Liver (tissue), 9 donors: ENCODE measurements around the gene RAET1E. TPM values are rescaled to one million over a fixed set of nuclear protein-coding genes. Genes with fewer than 3 reads are reported as not detected.

Experiments used
- DNase-seq: peaks from one replicate; pipeline ENCODE4 v3.0.0-alpha.2; 2017; ENCODE audit warnings: low spot score
- H3K27ac ChIP-seq, 2 donors: one replicate each; pipeline ENCODE4 v1.7.0; 2013; ENCODE audit warnings: inconsistent platforms in 2 of 2, low read length in 2 of 2, control low read depth in 1 of 2, low read depth in 1 of 2, mild to moderate bottlenecking in 1 of 2
- H3K27me3 ChIP-seq, 4 donors: one replicate each; pipeline versions ENCODE4 v1.6.1 to v1.7.0; 2013; ENCODE audit warnings: low read length in 3 of 4, inconsistent platforms in 1 of 4, mild to moderate bottlenecking in 1 of 4, moderate library complexity in 1 of 4; ENCODE audit not compliant: control insufficient read depth in 4 of 4, insufficient read depth in 4 of 4
- H3K36me3 ChIP-seq, 4 donors: one replicate each; pipeline versions ENCODE4 v1.6.1 to v1.7.0; 2013; ENCODE audit warnings: low read length in 3 of 4, mild to moderate bottlenecking in 3 of 4, low read depth in 1 of 4, moderate library complexity in 1 of 4; ENCODE audit not compliant: control insufficient read depth in 4 of 4, insufficient read depth in 3 of 4
- H3K4me1 ChIP-seq, 4 donors: one replicate each; pipeline versions ENCODE4 v1.6.1 to v1.7.0; 2013; ENCODE audit warnings: low read length in 3 of 4, mild to moderate bottlenecking in 3 of 4, moderate library complexity in 1 of 4; ENCODE audit not compliant: control insufficient read depth in 4 of 4, insufficient read depth in 4 of 4
- H3K4me3 ChIP-seq, 3 donors: one replicate each; pipeline versions ENCODE4 v1.6.1 to v1.7.0; 2013; ENCODE audit warnings: low read length in 3 of 3, control low read depth in 1 of 3, low read depth in 1 of 3, mild to moderate bottlenecking in 1 of 3
- H3K9ac ChIP-seq, 2 donors: one replicate each; pipeline ENCODE4 v1.7.0; 2013; ENCODE audit warnings: low read length in 2 of 2, mild to moderate bottlenecking in 2 of 2, moderate library complexity in 2 of 2, control low read depth in 1 of 2, low read depth in 1 of 2
- H3K9me3 ChIP-seq, 4 donors: one replicate each; pipeline versions ENCODE4 v1.6.1 to v1.7.0; 2013; ENCODE audit warnings: low read length in 3 of 4; ENCODE audit not compliant: control insufficient read depth in 4 of 4
- FOXA1 ChIP-seq: IDR thresholded peaks from 2 replicates; pipeline ENCODE4 v1.6.1; 2016; ENCODE audit warnings: antibody characterized with exemption
- FOXA2 ChIP-seq: IDR thresholded peaks from 2 replicates; pipeline ENCODE4 v1.6.1; 2016; ENCODE audit warnings: antibody characterized with exemption
- HNF4A ChIP-seq, 2 donors: conservative IDR thresholded peaks; 2 replicates each; pipeline ENCODE4 v1.6.1; 2016; ENCODE audit warnings: antibody characterized with exemption in 2 of 2, mild to moderate bottlenecking in 2 of 2
- HNF4G ChIP-seq: IDR thresholded peaks from 2 replicates; pipeline ENCODE4 v1.6.1; 2016; ENCODE audit warnings: antibody characterized with exemption
- JUND ChIP-seq, 2 donors: IDR thresholded peaks; 2 replicates each; pipeline ENCODE4 v1.6.1; 2016; ENCODE audit warnings: antibody characterized with exemption in 2 of 2
- NR2F2 ChIP-seq: IDR thresholded peaks from 2 replicates; pipeline ENCODE4 v1.6.1; 2016; ENCODE audit warnings: antibody characterized with exemption
- RAD21 ChIP-seq, 2 donors: IDR thresholded peaks; 2 replicates each; pipeline ENCODE4 v1.6.1; 2016; ENCODE audit warnings: antibody characterized with exemption in 2 of 2, mild to moderate bottlenecking in 2 of 2
- RXRA ChIP-seq, 2 donors: IDR thresholded peaks; 2 replicates each; pipeline ENCODE4 v1.6.1; 2017 to 2018; ENCODE audit warnings: antibody characterized with exemption in 2 of 2, mild to moderate bottlenecking in 1 of 2
- SP1 ChIP-seq: IDR thresholded peaks from 2 replicates; pipeline ENCODE4 v1.6.1; 2018; ENCODE audit warnings: antibody characterized with exemption, mild to moderate bottlenecking
- TAF1 ChIP-seq: conservative IDR thresholded peaks from 2 replicates; pipeline ENCODE4 v1.6.1; 2016; ENCODE audit warnings: antibody characterized with exemption, mild to moderate bottlenecking
- YY1 ChIP-seq: IDR thresholded peaks from 2 replicates; pipeline ENCODE4 v1.6.1; 2016; ENCODE audit warnings: antibody characterized with exemption, mild to moderate bottlenecking
- WGBS: extraction: QIAGEN DNeasy Blood & Tissue Kit; methylation state at CpG from one replicate; pipeline ENCODE4 v1.1.7; 2013; 5-methylcytosine and 5-hydroxymethylcytosine counted together
- polyA plus RNA-seq, 2 donors: library from polyadenylated mRNA; stranded (reverse) in 1 of 2; unstranded in 1 of 2; fragments of 200-250 nt in 1 of 2; fragments of >200 nt in 1 of 2; fragmentation: Nextera tagmentation in 1 of 2; extraction: Ambion mirVana in 1 of 2; gene quantifications; one replicate each; pipeline versions ENCODE4 v1.2.1 to v1.2.3, GENCODE V29; 2013 to 2015
- total RNA-seq, 2 donors: library from RNA; depleted of rRNA; stranded (reverse); fragments of >200 nt; gene quantifications; one replicate each; pipeline ENCODE4 v1.2.3, GENCODE V29; 2014
- TF ChIP-seq, protein P1 (sequence below): IDR thresholded peaks from 2 replicates; pipeline ENCODE4 v1.6.1; 2016; ENCODE audit warnings: antibody characterized with exemption
- TF ChIP-seq, protein P2 (sequence below): IDR thresholded peaks from 2 replicates; pipeline ENCODE4 v1.6.1; 2016; ENCODE audit warnings: antibody characterized with exemption
- TF ChIP-seq, protein P3 (sequence below): IDR thresholded peaks from 2 replicates; pipeline ENCODE4 v1.6.1; 2016; ENCODE audit warnings: antibody characterized with exemption, mild to moderate bottlenecking
- TF ChIP-seq, protein P4 (sequence below): fragments of 150-350 bp; IDR thresholded peaks from 2 replicates; pipeline ENCODE4 v1.5.1; 2017; ENCODE audit warnings: improper control_type of control experiment, low read depth, low read length; ENCODE audit not compliant: missing input control
- TF ChIP-seq, protein P5 (sequence below): IDR thresholded peaks from 2 replicates; pipeline ENCODE4 v1.6.1; 2016; ENCODE audit warnings: antibody characterized with exemption
- donor health status: healthy.
- donor health status: healthy.
- donor health status: healthy.
- donor health status: healthy.
- donor health status: healthy.

Gene RAET1E
- total and polyA plus RNA-seq, 4 donors: not detected

DNA sequence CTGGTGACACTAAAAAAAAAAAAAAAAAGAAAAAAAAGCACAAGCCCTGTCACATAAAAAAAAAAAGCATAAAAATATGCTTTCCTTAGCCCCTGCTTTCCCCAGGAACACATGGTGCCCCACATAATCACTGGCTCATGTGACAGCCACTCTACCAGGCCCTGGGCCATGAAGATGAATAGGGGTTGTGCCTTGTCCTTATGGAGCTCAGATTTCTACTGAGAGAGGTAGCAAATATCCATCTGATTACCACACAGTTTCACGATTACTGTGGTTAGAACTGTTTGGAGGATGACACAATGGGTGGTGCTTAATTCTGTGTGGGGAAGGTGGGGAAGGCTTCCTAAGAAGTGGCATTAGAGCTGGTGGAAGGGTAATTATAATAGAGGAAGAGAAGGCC lies 9.3 kb downstream of the RAET1E start:
- WGBS: 67% methylated on average over 1 of the region's 1 CpG
- H3K27ac ChIP-seq: no peak overlapping the region

DNA sequence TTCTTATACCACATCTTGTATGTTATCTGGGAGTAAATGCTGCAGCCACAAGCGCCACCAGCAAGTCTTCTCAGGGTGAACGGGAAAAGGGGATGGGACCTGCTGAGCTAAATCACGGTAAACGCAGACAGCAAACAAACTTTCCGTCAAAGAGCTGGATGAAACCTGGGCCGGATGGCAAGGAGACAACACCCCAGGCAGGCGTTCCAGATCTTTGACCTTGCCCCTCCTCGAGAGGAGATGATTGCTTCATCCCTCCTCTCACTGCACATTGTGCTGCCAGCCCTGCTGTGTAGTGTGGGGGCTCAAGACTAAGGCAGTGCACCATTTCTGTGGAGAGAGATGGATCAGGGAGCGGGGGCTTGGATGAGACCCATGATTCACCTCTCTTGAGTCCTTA lies 9.8 kb downstream of the RAET1E start:
- no peak for TF ChIP-seq JUND (IDR thresholded peaks at IDR 0.05)
- TF ChIP-seq YY1: no peak
- TF ChIP-seq, protein P1, sequence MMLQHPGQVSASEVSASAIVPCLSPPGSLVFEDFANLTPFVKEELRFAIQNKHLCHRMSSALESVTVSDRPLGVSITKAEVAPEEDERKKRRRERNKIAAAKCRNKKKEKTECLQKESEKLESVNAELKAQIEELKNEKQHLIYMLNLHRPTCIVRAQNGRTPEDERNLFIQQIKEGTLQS: no peak
- TF ChIP-seq SP1: no peak
- TF ChIP-seq, protein P2, sequence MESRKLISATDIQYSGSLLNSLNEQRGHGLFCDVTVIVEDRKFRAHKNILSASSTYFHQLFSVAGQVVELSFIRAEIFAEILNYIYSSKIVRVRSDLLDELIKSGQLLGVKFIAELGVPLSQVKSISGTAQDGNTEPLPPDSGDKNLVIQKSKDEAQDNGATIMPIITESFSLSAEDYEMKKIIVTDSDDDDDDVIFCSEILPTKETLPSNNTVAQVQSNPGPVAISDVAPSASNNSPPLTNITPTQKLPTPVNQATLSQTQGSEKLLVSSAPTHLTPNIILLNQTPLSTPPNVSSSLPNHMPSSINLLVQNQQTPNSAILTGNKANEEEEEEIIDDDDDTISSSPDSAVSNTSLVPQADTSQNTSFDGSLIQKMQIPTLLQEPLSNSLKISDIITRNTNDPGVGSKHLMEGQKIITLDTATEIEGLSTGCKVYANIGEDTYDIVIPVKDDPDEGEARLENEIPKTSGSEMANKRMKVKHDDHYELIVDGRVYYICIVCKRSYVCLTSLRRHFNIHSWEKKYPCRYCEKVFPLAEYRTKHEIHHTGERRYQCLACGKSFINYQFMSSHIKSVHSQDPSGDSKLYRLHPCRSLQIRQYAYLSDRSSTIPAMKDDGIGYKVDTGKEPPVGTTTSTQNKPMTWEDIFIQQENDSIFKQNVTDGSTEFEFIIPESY: no peak
- TF ChIP-seq, protein P3, sequence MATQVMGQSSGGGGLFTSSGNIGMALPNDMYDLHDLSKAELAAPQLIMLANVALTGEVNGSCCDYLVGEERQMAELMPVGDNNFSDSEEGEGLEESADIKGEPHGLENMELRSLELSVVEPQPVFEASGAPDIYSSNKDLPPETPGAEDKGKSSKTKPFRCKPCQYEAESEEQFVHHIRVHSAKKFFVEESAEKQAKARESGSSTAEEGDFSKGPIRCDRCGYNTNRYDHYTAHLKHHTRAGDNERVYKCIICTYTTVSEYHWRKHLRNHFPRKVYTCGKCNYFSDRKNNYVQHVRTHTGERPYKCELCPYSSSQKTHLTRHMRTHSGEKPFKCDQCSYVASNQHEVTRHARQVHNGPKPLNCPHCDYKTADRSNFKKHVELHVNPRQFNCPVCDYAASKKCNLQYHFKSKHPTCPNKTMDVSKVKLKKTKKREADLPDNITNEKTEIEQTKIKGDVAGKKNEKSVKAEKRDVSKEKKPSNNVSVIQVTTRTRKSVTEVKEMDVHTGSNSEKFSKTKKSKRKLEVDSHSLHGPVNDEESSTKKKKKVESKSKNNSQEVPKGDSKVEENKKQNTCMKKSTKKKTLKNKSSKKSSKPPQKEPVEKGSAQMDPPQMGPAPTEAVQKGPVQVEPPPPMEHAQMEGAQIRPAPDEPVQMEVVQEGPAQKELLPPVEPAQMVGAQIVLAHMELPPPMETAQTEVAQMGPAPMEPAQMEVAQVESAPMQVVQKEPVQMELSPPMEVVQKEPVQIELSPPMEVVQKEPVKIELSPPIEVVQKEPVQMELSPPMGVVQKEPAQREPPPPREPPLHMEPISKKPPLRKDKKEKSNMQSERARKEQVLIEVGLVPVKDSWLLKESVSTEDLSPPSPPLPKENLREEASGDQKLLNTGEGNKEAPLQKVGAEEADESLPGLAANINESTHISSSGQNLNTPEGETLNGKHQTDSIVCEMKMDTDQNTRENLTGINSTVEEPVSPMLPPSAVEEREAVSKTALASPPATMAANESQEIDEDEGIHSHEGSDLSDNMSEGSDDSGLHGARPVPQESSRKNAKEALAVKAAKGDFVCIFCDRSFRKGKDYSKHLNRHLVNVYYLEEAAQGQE: no peak
- no peak for TF ChIP-seq RAD21 (IDR thresholded peaks at IDR 0.05)
- DNase-seq: no peak
- Histone ChIP-seq H3K27me3 (no peaks in the 10 kb centered on the region), H3K4me1 (no peaks in the 10 kb centered on the region), H3K27ac (no peak overlapping the region), H3K9me3 (no peaks in the 10 kb centered on the region), H3K36me3 (no peaks in the 10 kb centered on the region), H3K9ac (no peak overlapping the region), H3K4me3 (no peak overlapping the region)
- 65% methylated on average over 9 of the region's 9 CpGs for WGBS

More for the DNA sequence above, 9.3 kb downstream of the RAET1E start:
- Histone ChIP-seq H3K9ac (no peak overlapping the region), H3K4me3 (no peak overlapping the region), H3K4me1 (no peaks in the 10 kb centered on the region), H3K27me3 (no peaks in the 10 kb centered on the region), H3K9me3 (no peaks in the 10 kb centered on the region), H3K36me3 (no peaks in the 10 kb centered on the region)
- TF ChIP-seq, protein P1: no peak
- no peak for DNase-seq

DNA sequence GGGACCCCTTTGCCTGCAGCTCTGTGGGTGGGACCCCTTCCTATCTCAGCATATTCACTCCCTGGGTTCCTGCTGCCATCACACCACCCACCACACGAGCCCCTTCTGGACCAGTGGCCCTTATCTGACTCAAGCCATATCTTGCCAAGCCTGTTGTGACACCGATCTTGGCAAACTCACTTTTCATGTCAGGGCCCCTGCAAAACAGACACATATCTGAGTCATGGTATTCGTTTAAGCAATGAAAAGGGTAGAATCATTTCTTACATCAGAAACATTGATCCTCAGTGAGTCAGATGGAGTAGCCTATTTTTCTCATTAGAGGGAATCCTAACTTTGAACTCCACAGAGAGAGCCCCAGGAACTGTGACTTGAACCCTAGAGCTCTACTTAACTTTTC lies 10.6 kb downstream of the RAET1E start:
- no peaks in the 10 kb centered on the region for H3K27me3 ChIP-seq
- TF ChIP-seq HNF4G (no peak), TAF1 (no peak), NR2F2 (no peak), SP1 (no peak), FOXA1 (no peak), FOXA2 (no peak), HNF4A (conservative IDR thresholded peaks at IDR 0.05) (no peak), RAD21 (IDR thresholded peaks at IDR 0.05) (no peak), RXRA (IDR thresholded peaks at IDR 0.05) (no peak)
- TF ChIP-seq, protein P4, sequence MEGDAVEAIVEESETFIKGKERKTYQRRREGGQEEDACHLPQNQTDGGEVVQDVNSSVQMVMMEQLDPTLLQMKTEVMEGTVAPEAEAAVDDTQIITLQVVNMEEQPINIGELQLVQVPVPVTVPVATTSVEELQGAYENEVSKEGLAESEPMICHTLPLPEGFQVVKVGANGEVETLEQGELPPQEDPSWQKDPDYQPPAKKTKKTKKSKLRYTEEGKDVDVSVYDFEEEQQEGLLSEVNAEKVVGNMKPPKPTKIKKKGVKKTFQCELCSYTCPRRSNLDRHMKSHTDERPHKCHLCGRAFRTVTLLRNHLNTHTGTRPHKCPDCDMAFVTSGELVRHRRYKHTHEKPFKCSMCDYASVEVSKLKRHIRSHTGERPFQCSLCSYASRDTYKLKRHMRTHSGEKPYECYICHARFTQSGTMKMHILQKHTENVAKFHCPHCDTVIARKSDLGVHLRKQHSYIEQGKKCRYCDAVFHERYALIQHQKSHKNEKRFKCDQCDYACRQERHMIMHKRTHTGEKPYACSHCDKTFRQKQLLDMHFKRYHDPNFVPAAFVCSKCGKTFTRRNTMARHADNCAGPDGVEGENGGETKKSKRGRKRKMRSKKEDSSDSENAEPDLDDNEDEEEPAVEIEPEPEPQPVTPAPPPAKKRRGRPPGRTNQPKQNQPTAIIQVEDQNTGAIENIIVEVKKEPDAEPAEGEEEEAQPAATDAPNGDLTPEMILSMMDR: no peak
- TF ChIP-seq, protein P1: no peak
- TF ChIP-seq, protein P5, sequence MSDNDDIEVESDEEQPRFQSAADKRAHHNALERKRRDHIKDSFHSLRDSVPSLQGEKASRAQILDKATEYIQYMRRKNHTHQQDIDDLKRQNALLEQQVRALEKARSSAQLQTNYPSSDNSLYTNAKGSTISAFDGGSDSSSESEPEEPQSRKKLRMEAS: no peak
- no peak overlapping the region for H3K4me3 ChIP-seq
- H3K36me3 ChIP-seq: no peaks in the 10 kb centered on the region
- 83% methylated on average over 3 of the region's 3 CpGs for WGBS
- H3K9me3 ChIP-seq: no peaks in the 10 kb centered on the region
- no peaks in the 10 kb centered on the region for H3K4me1 ChIP-seq
- H3K9ac ChIP-seq: no peak overlapping the region
- no peak overlapping the region for H3K27ac ChIP-seq
- DNase-seq: no peak
